HepG2 (cell line): Measurements from ENCODE around the gene WDR81. TPM values are rescaled to one million over a fixed set of nuclear protein-coding genes. Genes with fewer than 3 reads are reported as not detected.
A peak's percentile ranks its signal among the peaks of the same experiment; 100 is the strongest.

Experiments used
- AHDC1 ChIP-seq: sonication (generic); formaldehyde crosslinking; IDR thresholded peaks from 2 replicates; pipeline ENCODE4 v1.5.1; 2020; ENCODE audit warnings: mild to moderate bottlenecking, missing genetic modification reagents, borderline replicate concordance
- ETS1 ChIP-seq: sonication (generic); formaldehyde crosslinking; IDR thresholded peaks from 2 replicates; pipeline ENCODE4 v1.4.0; 2020; ENCODE audit warnings: missing genetic modification reagents
- GPBP1L1 ChIP-seq: sonication (generic); formaldehyde crosslinking; IDR thresholded peaks from 2 replicates; pipeline ENCODE4 v1.5.0; 2020; ENCODE audit warnings: mild to moderate bottlenecking, missing genetic modification reagents
- HMG20A ChIP-seq: IDR thresholded peaks from 2 replicates; pipeline ENCODE4 v1.6.1; 2016; ENCODE audit warnings: borderline replicate concordance
- JDP2 ChIP-seq: sonication (generic); formaldehyde crosslinking; IDR thresholded peaks from 2 replicates; pipeline ENCODE4 v1.8.1; 2022; ENCODE audit warnings: missing genetic modification reagents, borderline replicate concordance
- KDM5A ChIP-seq: fragments of 200-600 bp; sonication (generic); IDR thresholded peaks from 2 replicates; pipeline ENCODE4 v1.7.0; 2018; ENCODE audit warnings: antibody characterized with exemption, mild to moderate bottlenecking, low read length, borderline replicate concordance
- KDM6A ChIP-seq: IDR thresholded peaks from 2 replicates; pipeline ENCODE4 v1.6.1; 2016; ENCODE audit warnings: low read depth
- MED13 ChIP-seq: sonication (generic); formaldehyde crosslinking; IDR thresholded peaks from 2 replicates; pipeline ENCODE4 v1.5.0; 2020; ENCODE audit warnings: missing genetic modification reagents
- MIER3 ChIP-seq: IDR thresholded peaks from 2 replicates; pipeline ENCODE4 v1.6.1; 2016; ENCODE audit warnings: missing compliant biosample characterization, borderline replicate concordance
- PITX1 ChIP-seq: sonication (generic); formaldehyde crosslinking; IDR thresholded peaks from 2 replicates; pipeline ENCODE4 v1.5.1; 2020; ENCODE audit warnings: mild to moderate bottlenecking, missing genetic modification reagents
- RBM22 ChIP-seq: fragments of 200-400 bp; formaldehyde crosslinking; optimal IDR thresholded peaks from 2 replicates; pipeline ENCODE3; 2017; ENCODE audit warnings: mild to moderate bottlenecking, low read length, moderate library complexity
- RNF2 ChIP-seq: fragments of 450-650 bp; conservative IDR thresholded peaks from 2 replicates; pipeline ENCODE4 v1.6.1; 2016; ENCODE audit warnings: low read depth
- SALL2 ChIP-seq: sonication (generic); formaldehyde crosslinking; IDR thresholded peaks from 2 replicates; pipeline ENCODE4 v1.8.1; 2023; ENCODE audit warnings: mild to moderate bottlenecking, missing genetic modification reagents, inconsistent platforms
- SKIL ChIP-seq: sonication (generic); formaldehyde crosslinking; IDR thresholded peaks from 2 replicates; pipeline ENCODE4 v1.8.0; 2022; ENCODE audit warnings: missing genetic modification reagents, mild to moderate bottlenecking, moderate library complexity, borderline replicate concordance
- SNAI1 ChIP-seq: sonication (generic); formaldehyde crosslinking; IDR thresholded peaks from 2 replicates; pipeline ENCODE4 v1.5.0; 2020; ENCODE audit warnings: mild to moderate bottlenecking, missing genetic modification reagents, borderline replicate concordance
- SPEN ChIP-seq: sonication (generic); formaldehyde crosslinking; IDR thresholded peaks from 2 replicates; pipeline ENCODE4 v1.5.1; 2020; ENCODE audit warnings: low read depth, mild to moderate bottlenecking, missing genetic modification reagents
- TERF1 ChIP-seq: sonication (generic); formaldehyde crosslinking; IDR thresholded peaks from 2 replicates; pipeline ENCODE4 v1.8.0; 2022; ENCODE audit warnings: mild to moderate bottlenecking, missing genetic modification reagents, moderate library complexity
- ZNF101 ChIP-seq: sonication (generic); formaldehyde crosslinking; IDR thresholded peaks from 2 replicates; pipeline ENCODE4 v1.4.0; 2020; ENCODE audit warnings: mild to moderate bottlenecking, low read depth, missing genetic modification reagents, borderline replicate concordance
- ZNF251 ChIP-seq: sonication (generic); formaldehyde crosslinking; IDR thresholded peaks from 2 replicates; pipeline ENCODE4 v1.9.0; 2021; ENCODE audit warnings: mild to moderate bottlenecking, missing genetic modification reagents
- polyA plus RNA-seq, 8 experiments: library from polyadenylated mRNA; depleted of rRNA in 3 of 8; stranded (reverse) in 7 of 8; unstranded in 1 of 8; fragments of >200 nt; fragmentation: Illumina TruSeq in 4 of 8; extraction: Trizol in 4 of 8; gene quantifications; 2 replicates each; pipeline versions ENCODE4 v1.2.1 to v1.2.3, GENCODE V29; 2011 to 2016; ENCODE audit warnings: low read depth in 4 of 8, missing spikeins in 1 of 8, mixed read lengths in 1 of 8; ENCODE audit not compliant: insufficient read depth in 1 of 8
- total RNA-seq, 5 experiments: library from RNA; depleted of rRNA; stranded (reverse); fragments of >200 nt; fragmentation: Illumina TruSeq; extraction: Trizol; gene quantifications; 2 replicates each; pipeline ENCODE4 v1.2.3, GENCODE V29; 2016; ENCODE audit warnings: low read depth in 1 of 5

The WDR81 gene
- total and polyA plus RNA-seq, 2 of the 13 experiments (the other 11 are each of a cell fraction or from before 2014, with no cell fraction given) = 9.1 to 16.7 TPM

- no peak for TF ChIP-seq SNAI1
- no peak for TF ChIP-seq RNF2
- no peak for TF ChIP-seq SALL2 (CRISPR knock-in tag)
- TF ChIP-seq PITX1 (CRISPR knock-in tag) = no peak
- TF ChIP-seq HMG20A = no peak
- no peak for TF ChIP-seq SKIL (CRISPR knock-in tag)
- TF ChIP-seq RBM22 = peak; percentile 54
- TF ChIP-seq ETS1 (CRISPR knock-in tag) = no peak
- no peak for TF ChIP-seq MED13 (CRISPR knock-in tag)
- TF ChIP-seq GPBP1L1 (CRISPR knock-in tag) = no peak
- TF ChIP-seq JDP2 (CRISPR knock-in tag) = no peak
- 0 out of 2 replicates have a peak, but pooled peaks have one; percentile 9 for TF ChIP-seq AHDC1 (CRISPR knock-in tag)
- TF ChIP-seq ZNF251 (CRISPR knock-in tag) = no peak
- TF ChIP-seq KDM6A = no peak
- no peak for TF ChIP-seq TERF1 (CRISPR knock-in tag)
- TF ChIP-seq KDM5A = no peak
- no peak for TF ChIP-seq ZNF101 (CRISPR knock-in tag)
- TF ChIP-seq SPEN (CRISPR knock-in tag) = no peak
- TF ChIP-seq MIER3 (CRISPR knock-in tag) = no peak
These were observed 39.8 kb downstream of the WDR81 start (continued) for GRCh38 chr17:1764284-1764683.
